ENCODE measurements around the gene MLN.

GRCh38 chr6:33786736-33787135 lies 17.1 kb downstream of the MLN start:
- no peak for TF ChIP-seq POLR2AphosphoS5 (IDR thresholded peaks at IDR 0.05; ENCODE audit: low read depth, low read length)
- no peak for TF ChIP-seq CTCF (IDR thresholded peaks at IDR 0.05 in 2 of 3, conservative IDR thresholded peaks at IDR 0.05 in 1 of 3; ENCODE audit: borderline replicate concordance in 1 of 3, insufficient read depth in 1 of 3, low read depth in 2 of 3, low read length in 2 of 3)
- TF ChIP-seq EZH2 (IDR thresholded peaks at IDR 0.05): no peak
- TF ChIP-seq POLR2A (IDR thresholded peaks at IDR 0.05; ENCODE audit: borderline replicate concordance, extremely low read depth, insufficient read depth, insufficient read length): no peak
- no peak for TF ChIP-seq ELF1 (IDR thresholded peaks at IDR 0.05; ENCODE audit: borderline replicate concordance, low read depth)
- TF ChIP-seq REST (IDR thresholded peaks at IDR 0.05; ENCODE audit: low read depth): no peak
- TF ChIP-seq MAX (IDR thresholded peaks at IDR 0.05): no peak
- TF ChIP-seq EGR1 (IDR thresholded peaks at IDR 0.05; ENCODE audit: low read depth): no peak
